Measurements from ENCODE around the gene CCDC73. TPM values are rescaled to one million over a fixed set of nuclear protein-coding genes. Genes with fewer than 3 reads are reported as not detected.

The CCDC73 gene
- total RNA-seq, 4 donors from 2014 or later, result not detected

- 73% methylated on average over 5 of the region's 5 CpGs for WGBS
- intact Hi-C loops (cut with DNase I), result no loop called here
- H3K27me3 ChIP-seq, result no peaks in the 10 kb centered on the region
- H3K36me3 ChIP-seq, result no peaks in the 10 kb centered on the region
- TF ChIP-seq EP300 (IDR thresholded peaks at IDR 0.05), result no peak
- no peak for TF ChIP-seq POLR2A (IDR thresholded peaks at IDR 0.05; ENCODE audit: low read depth)
- TF ChIP-seq POLR2AphosphoS5 (IDR thresholded peaks at IDR 0.05), result no peak
- H3K4me3 ChIP-seq, result no peak overlapping the region
- no peak overlapping the region for H3K27ac ChIP-seq (replicated peaks in 1 of 4)
- no peaks in the 10 kb centered on the region for H3K4me1 ChIP-seq
- peaks cover 0 to 2% (median 0%) of the 10 kb centered on the region in 4 donors for H3K9me3 ChIP-seq
- no peak for DNase-seq (ENCODE audit: extremely low spot score)
Measured at GRCh38 chr11:32821917-32822560, 27.6 kb upstream of the CCDC73 start.

- no peak for DNase-seq (ENCODE audit: extremely low spot score)
- H3K4me1 ChIP-seq, result no peaks in the 10 kb centered on the region
- peaks cover 0 to 2% (median 0%) of the 10 kb centered on the region in 4 donors for H3K9me3 ChIP-seq
- no peaks in the 10 kb centered on the region for H3K27me3 ChIP-seq
- H3K27ac ChIP-seq (replicated peaks in 1 of 4), result no peak overlapping the region
- no peaks in the 10 kb centered on the region for H3K36me3 ChIP-seq
- intact Hi-C loops (cut with DNase I), result no loop called here
- no peak overlapping the region for H3K4me3 ChIP-seq
- no peak for TF ChIP-seq POLR2A (IDR thresholded peaks at IDR 0.05; ENCODE audit: low read depth)
- TF ChIP-seq CTCF (IDR thresholded peaks at IDR 0.05), result no peak
Measured at GRCh38 chr11:32821517-32821916, 27.1 kb upstream of the CCDC73 start.

GRCh38 chr11:32820497-32820896 lies 26.0 kb upstream of the CCDC73 start:
- Histone ChIP-seq H3K4me1 (no peaks in the 10 kb centered on the region), H3K27me3 (no peaks in the 10 kb centered on the region), H3K36me3 (no peaks in the 10 kb centered on the region), H3K27ac (replicated peaks in 1 of 4) (no peak overlapping the region), H3K9me3 (peaks cover 0 to 2% (median 0%) of the 10 kb centered on the region in 4 donors), H3K4me3 (no peak overlapping the region)
- no peak for DNase-seq (ENCODE audit: extremely low spot score)
- TF ChIP-seq POLR2A (IDR thresholded peaks at IDR 0.05; ENCODE audit: low read depth) (no peak), CTCF (IDR thresholded peaks at IDR 0.05) (no peak), EP300 (IDR thresholded peaks at IDR 0.05) (no peak), POLR2AphosphoS5 (IDR thresholded peaks at IDR 0.05) (no peak)
- intact Hi-C loops (cut with DNase I), result no loop called here

GRCh38 chr11:32819187-32819586 lies 24.7 kb upstream of the CCDC73 start:
- H3K36me3 ChIP-seq, result no peaks in the 10 kb centered on the region
- H3K4me3 ChIP-seq, result no peak overlapping the region
- no peak for DNase-seq (ENCODE audit: extremely low spot score)
- no peak overlapping the region for H3K27ac ChIP-seq (replicated peaks in 1 of 4)
- intact Hi-C loops (cut with DNase I), result no loop called here
- H3K27me3 ChIP-seq, result no peaks in the 10 kb centered on the region
- no peaks in the 10 kb centered on the region for H3K4me1 ChIP-seq
- TF ChIP-seq CTCF (IDR thresholded peaks at IDR 0.05), result no peak
- no peak for TF ChIP-seq POLR2A (IDR thresholded peaks at IDR 0.05; ENCODE audit: low read depth)
- no peak for TF ChIP-seq EP300 (IDR thresholded peaks at IDR 0.05)
- H3K9me3 ChIP-seq, result peaks cover 0 to 2% (median 0%) of the 10 kb centered on the region in 4 donors
- 83% methylated on average over 2 of the region's 2 CpGs for WGBS

GRCh38 chr11:32817852-32818183 lies 23.4 kb upstream of the CCDC73 start:
- Histone ChIP-seq H3K4me1 (no peaks in the 10 kb centered on the region), H3K9me3 (no peaks in the 10 kb centered on the region), H3K27ac (replicated peaks in 1 of 4) (no peak overlapping the region), H3K27me3 (no peaks in the 10 kb centered on the region), H3K36me3 (no peaks in the 10 kb centered on the region), H3K4me3 (no peak overlapping the region)
- WGBS, result 90% methylated on average over 3 of the region's 3 CpGs
- TF ChIP-seq POLR2AphosphoS5 (IDR thresholded peaks at IDR 0.05) (no peak), EP300 (IDR thresholded peaks at IDR 0.05) (no peak), POLR2A (IDR thresholded peaks at IDR 0.05; ENCODE audit: low read depth) (no peak), CTCF (IDR thresholded peaks at IDR 0.05) (no peak)
- intact Hi-C loops (cut with DNase I), result no loop called here
- no peak for DNase-seq (ENCODE audit: extremely low spot score)

All from esophagus muscularis mucosa (tissue), 4 donors.